GM12878 (cell line): ENCODE data around the gene ITPR3. TPM values are rescaled to one million over a fixed set of nuclear protein-coding genes. Genes with fewer than 3 reads are reported as not detected.

Source experiments
- ATAC-seq: fragments of 200-7000 bp; cut with Tn5 transposase; 3 replicates; pipeline ENCODE4 v1.9.1; 2020; ENCODE audit warnings: mild to moderate bottlenecking, moderate library complexity
- BruUV-seq: library from RNA; stranded (reverse); fragments of 400-500 nt; replicated peaks from 2 replicates; lab custom pipeline; 2021; lab: Mats Ljungman, UMichigan
- CTCF ChIA-PET: fragments of 300-600 bp; sonication (Branson Sonifier 250); formaldehyde crosslinking; extraction: SDS; loops from one replicate; lab custom pipeline; 2021; ENCODE audit warnings: inconsistent platforms; lab: Yijun Ruan, JAX
- POLR2A ChIA-PET: fragments of 350-600 bp; formaldehyde crosslinking; extraction: SDS; loops from one replicate; lab custom pipeline; 2021; ENCODE audit warnings: inconsistent platforms; lab: Charles Lee
- RAD21 ChIA-PET: fragments of 300-600 bp; sonication (Branson Sonifier 250); formaldehyde crosslinking; loops from one replicate; lab custom pipeline; 2023; ENCODE audit warnings: antibody characterized with exemption; ENCODE audit not compliant: unreplicated experiment; lab: Charles Lee
- SMC1A ChIA-PET: fragments of 300-600 bp; sonication (Branson Sonifier 250); formaldehyde crosslinking; loops from one replicate; lab custom pipeline; 2023; ENCODE audit not compliant: unreplicated experiment, uncharacterized antibody; lab: Charles Lee
- DNase-seq: peaks from one replicate; pipeline ENCODE4 v3.0.0-alpha.2; 2011; ENCODE audit warnings: low read depth, low spot score
- FAIRE-seq: peaks from 3 replicates; lab custom pipeline; 2011; peaks lifted over from hg19 to GRCh38; lab: Jason Lieb, UNC
- H2AFZ ChIP-seq: 2 replicates; pipeline ENCODE4 v1.6.0; 2011; ENCODE audit warnings: low read depth, low read length, control low read depth; ENCODE audit not compliant: control insufficient read depth
- H3K27ac ChIP-seq: 2 replicates; pipeline ENCODE4 v1.5.1; 2011; ENCODE audit warnings: control low read depth; ENCODE audit not compliant: control insufficient read depth, insufficient read depth
- H3K27me3 ChIP-seq, 2 experiments: replicated peaks in 1 of 2; 2 replicates each; pipeline versions ENCODE4 v1.6.0 to v1.6.1; 2011; ENCODE audit warnings: low read length in 1 of 2; ENCODE audit not compliant: control insufficient read depth in 2 of 2, insufficient read depth in 2 of 2
- H3K36me3 ChIP-seq, 2 experiments: 2 replicates each; pipeline ENCODE4 v1.5.1; 2011; ENCODE audit warnings: low read length in 1 of 2; ENCODE audit not compliant: control insufficient read depth in 2 of 2, insufficient read depth in 2 of 2
- H3K4me1 ChIP-seq: 2 replicates; pipeline ENCODE4 v1.6.1; 2011; ENCODE audit warnings: mild to moderate bottlenecking, low read length, moderate library complexity, mixed read lengths; ENCODE audit not compliant: control insufficient read depth, insufficient read depth
- H3K4me2 ChIP-seq: 2 replicates; pipeline ENCODE4 v1.6.0; 2011; ENCODE audit warnings: control low read depth; ENCODE audit not compliant: control insufficient read depth, insufficient read depth
- H3K4me3 ChIP-seq: fragments of 200-600 bp; sonication (generic); 2 replicates; pipeline ENCODE4 v1.5.1; 2016
- H3K79me2 ChIP-seq: 2 replicates; pipeline ENCODE4 v1.6.0; 2011; ENCODE audit warnings: low read length; ENCODE audit not compliant: control insufficient read depth, insufficient read depth
- H3K9ac ChIP-seq: 2 replicates; pipeline ENCODE4 v1.8.0; 2011; ENCODE audit warnings: low read length, control low read depth, mixed read lengths; ENCODE audit not compliant: control insufficient read depth, insufficient read depth
- H3K9me3 ChIP-seq: replicated peaks from 3 replicates; pipeline ENCODE4 v1.5.1; 2011; ENCODE audit warnings: mild to moderate bottlenecking, low read length; ENCODE audit not compliant: control insufficient read depth, insufficient read depth
- H4K20me1 ChIP-seq: 2 replicates; pipeline ENCODE4 v1.6.0; 2011; ENCODE audit not compliant: control insufficient read depth, insufficient read depth
- CBX3 ChIP-seq: fragments of 200-600 bp; sonication (generic); IDR thresholded peaks from 2 replicates; pipeline ENCODE4 v1.6.1; 2016; ENCODE audit warnings: low read depth, borderline replicate concordance
- CHD4 ChIP-seq: fragments of 200-600 bp; sonication (generic); IDR thresholded peaks from 2 replicates; pipeline ENCODE4 v1.6.1; 2016; ENCODE audit warnings: mild to moderate bottlenecking
- GATAD2B ChIP-seq: fragments of 450-650 bp; conservative IDR thresholded peaks from 2 replicates; pipeline ENCODE4 v1.6.1; 2017; ENCODE audit warnings: low read depth, mild to moderate bottlenecking, moderate library complexity
- HDAC2 ChIP-seq: fragments of 200-600 bp; sonication (generic); IDR thresholded peaks from 2 replicates; pipeline ENCODE4 v1.6.1; 2017
- MXI1 ChIP-seq: fragments of 150-350 bp; IDR thresholded peaks from 2 replicates; pipeline ENCODE4 v1.6.1; 2011; ENCODE audit warnings: low read depth, mild to moderate bottlenecking, inconsistent platforms, low read length, improper control_type of control experiment
- POLR2AphosphoS2 ChIP-seq: IDR thresholded peaks from 2 replicates; pipeline ENCODE4 v1.6.1; 2011; ENCODE audit warnings: low read depth, mild to moderate bottlenecking, low read length, improper control_type of control experiment, moderate library complexity
- POU2F2 ChIP-seq: IDR thresholded peaks from 3 replicates; pipeline ENCODE4 v1.6.1; 2011; ENCODE audit warnings: low read depth, mild to moderate bottlenecking, low read length, borderline replicate concordance
- RELA ChIP-seq: fragments of 450-650 bp; IDR thresholded peaks from 2 replicates; pipeline ENCODE4 v1.8.0; 2014; ENCODE audit warnings: borderline replicate concordance; ENCODE audit not compliant: partially characterized antibody
- SIX5 ChIP-seq: IDR thresholded peaks from 2 replicates; pipeline ENCODE4 v1.6.1; 2011; ENCODE audit warnings: mild to moderate bottlenecking, low read depth, low read length, moderate library complexity; ENCODE audit not compliant: severe bottlenecking
- STAT3 ChIP-seq: IDR thresholded peaks from 2 replicates; pipeline ENCODE4 v1.6.1; 2011; ENCODE audit warnings: low read depth, low read length, improper control_type of control experiment
- TBL1XR1 ChIP-seq: IDR thresholded peaks from 2 replicates; pipeline ENCODE4 v1.6.1; 2012; ENCODE audit warnings: low read depth, low read length, improper control_type of control experiment
- WRNIP1 ChIP-seq: IDR thresholded peaks from 2 replicates; pipeline ENCODE4 v1.6.1; 2011; ENCODE audit warnings: low read depth, low read length, improper control_type of control experiment, borderline replicate concordance
- WGBS: methylation state at CpG from one replicate; pipeline ENCODE4 v1.1.6; 2016; ENCODE audit warnings: low lambda C conversion rate; ENCODE audit not compliant: insufficient replicate concordance, insufficient coverage; ENCODE audit errors: missing lambda C conversion rate; 5-methylcytosine and 5-hydroxymethylcytosine counted together
- in situ Hi-C: fragments of 300-500 bp; cut with MboI; formaldehyde crosslinking; loops from 9 replicates; pipeline ENCODE4 v1.14.3; 2018; ENCODE audit warnings: mixed read lengths
- intact Hi-C: fragments of 100-400 bp; cut with micrococcal nuclease; formaldehyde crosslinking; loops from one replicate; pipeline ENCODE4 v1.14.2; 2022; ENCODE audit not compliant: unreplicated experiment
- polyA plus RNA-seq, 11 experiments: library from polyadenylated mRNA; depleted of rRNA in 4 of 11; unstranded in 6 of 11; stranded (reverse) in 5 of 11; fragments of >200 nt; fragmentation: Nextera tagmentation in 4 of 11; fragmentation: Illumina TruSeq in 1 of 11; extraction: Ambion mirVana in 4 of 11; extraction: Trizol in 1 of 11; gene quantifications; 1 replicate in 1 of 11; 2 replicates in 10 of 11; pipeline versions ENCODE4 v1.2.1 to v1.2.3, GENCODE V29; 2011 to 2016; ENCODE audit warnings: inconsistent platforms in 2 of 11, missing spikeins in 2 of 11, low read depth in 1 of 11
- total RNA-seq, 4 experiments: library from RNA; depleted of rRNA in 3 of 4; stranded (reverse); fragments of >200 nt in 3 of 4; fragmentation: Illumina TruSeq in 1 of 4; extraction: Trizol in 1 of 4; gene quantifications; 2 replicates each; pipeline versions ENCODE4 v1.2.1 to v1.2.3, GENCODE V29; 2013 to 2021
- TF ChIP-seq, protein P1 (sequence below): IDR thresholded peaks from 2 replicates; pipeline ENCODE4 v1.6.1; 2012; ENCODE audit warnings: low read depth, low read length, improper control_type of control experiment

The ITPR3 gene
- total and polyA plus RNA-seq, 10 of the 15 experiments (the other 5 are each of a cell fraction or from before 2014, with no cell fraction given), result 0.32 to 34.0 (median 11.9) TPM

DNA sequence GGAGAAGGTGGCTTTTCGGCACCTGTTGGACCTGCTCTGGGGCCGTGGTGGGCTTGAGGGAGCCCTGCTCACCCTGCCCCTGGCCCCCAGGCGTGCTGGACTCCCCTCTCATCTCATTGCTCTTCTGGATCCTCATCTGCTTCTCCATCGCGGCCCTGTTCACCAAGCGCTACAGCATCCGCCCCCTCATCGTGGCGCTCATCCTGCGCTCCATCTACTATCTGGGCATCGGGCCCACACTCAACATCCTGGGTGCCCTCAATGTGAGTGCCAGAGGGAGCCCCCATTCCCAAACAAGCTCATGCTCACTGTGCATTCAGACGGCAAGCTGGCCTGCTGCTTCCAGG is 68.0 kb downstream of the ITPR3 start:
- FAIRE-seq, result no peak
- H3K9me3 ChIP-seq, result no peaks in the 10 kb centered on the region
- RAD21 ChIA-PET, result no interaction called here
- WGBS, result 86% methylated on average over 12 of the region's 12 CpGs
- DNase-seq, result no peak
- no peak overlapping the region for H3K9ac ChIP-seq
- CTCF ChIA-PET, result no interaction called here
- no peaks in the 10 kb centered on the region for H3K79me2 ChIP-seq
- H3K4me3 ChIP-seq, result no peak overlapping the region
- in situ Hi-C loops (no loop called here), intact Hi-C loops (no loop called here)
- no peaks in the 10 kb centered on the region for H3K27me3 ChIP-seq
- no peak overlapping the region for H2AFZ ChIP-seq
- BruUV-seq, result no TSS peak
- no peak overlapping the region for H3K4me2 ChIP-seq
- POLR2A ChIA-PET, result no interaction called here
- peaks cover 15% of the 10 kb centered on the region for H3K4me1 ChIP-seq
- H3K36me3 ChIP-seq, result peaks cover 11 to 62% of the 10 kb centered on the region in 2 experiments
- SMC1A ChIA-PET, result no interaction called here
- TF ChIP-seq GATAD2B (no peak), MXI1 (no peak), STAT3 (no peak), POU2F2 (no peak), TBL1XR1 (no peak), POLR2AphosphoS2 (no peak), WRNIP1 (no peak), RELA (no peak), SIX5 (no peak), CHD4 (no peak), CBX3 (no peak), HDAC2 (no peak)
- TF ChIP-seq, protein P1, sequence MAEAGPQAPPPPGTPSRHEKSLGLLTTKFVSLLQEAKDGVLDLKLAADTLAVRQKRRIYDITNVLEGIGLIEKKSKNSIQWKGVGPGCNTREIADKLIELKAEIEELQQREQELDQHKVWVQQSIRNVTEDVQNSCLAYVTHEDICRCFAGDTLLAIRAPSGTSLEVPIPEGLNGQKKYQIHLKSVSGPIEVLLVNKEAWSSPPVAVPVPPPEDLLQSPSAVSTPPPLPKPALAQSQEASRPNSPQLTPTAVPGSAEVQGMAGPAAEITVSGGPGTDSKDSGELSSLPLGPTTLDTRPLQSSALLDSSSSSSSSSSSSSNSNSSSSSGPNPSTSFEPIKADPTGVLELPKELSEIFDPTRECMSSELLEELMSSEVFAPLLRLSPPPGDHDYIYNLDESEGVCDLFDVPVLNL, result no peak
- no peak for ATAC-seq
- H4K20me1 ChIP-seq, result no peaks in the 10 kb centered on the region
- no peak overlapping the region for H3K27ac ChIP-seq
